SU-DHL-6 (cell line): ENCODE measurements around the gene SRBD1.

ENCODE experiments used
- H2AFZ ChIP-seq: fragments of 200-600 bp; sonication (generic); 2 replicates; pipeline ENCODE4 v1.6.1; 2014; ENCODE audit warnings: low read depth, mild to moderate bottlenecking, moderate library complexity, mixed read lengths, antibody characterized with exemption, low read length; ENCODE audit not compliant: severe bottlenecking
- H3F3A ChIP-seq: fragments of 200-600 bp; shearing (Covaris generic); 2 replicates; pipeline ENCODE4 v1.6.0; 2016; ENCODE audit warnings: antibody characterized with exemption, mild to moderate bottlenecking; ENCODE audit not compliant: insufficient read depth
- H3K27ac ChIP-seq: fragments of 200-600 bp; sonication (generic); 2 replicates; pipeline ENCODE4 v1.5.1; 2016; ENCODE audit warnings: low read depth, mild to moderate bottlenecking, low read length, moderate library complexity, mixed read lengths
- H3K27me3 ChIP-seq: fragments of 200-600 bp; sonication (generic), shearing (Covaris generic); 2 replicates; pipeline ENCODE4 v1.6.0; 2014; ENCODE audit warnings: mild to moderate bottlenecking, low read length
- H3K36me3 ChIP-seq: fragments of 200-600 bp; sonication (generic); 2 replicates; pipeline ENCODE4 v1.6.1; 2014; ENCODE audit warnings: mild to moderate bottlenecking, low read length, mixed read lengths
- H3K4me2 ChIP-seq: fragments of 300-600, 200-600 bp; shearing (Covaris generic), sonication (generic); 2 replicates; pipeline ENCODE4 v1.6.0; 2014; ENCODE audit warnings: low read length, low read depth, mild to moderate bottlenecking; ENCODE audit not compliant: poor library complexity, severe bottlenecking
- H3K4me3 ChIP-seq: fragments of 200-600 bp; sonication (generic); 2 replicates; pipeline ENCODE4 v1.5.1; 2014; ENCODE audit warnings: antibody characterized with exemption, low read length, mild to moderate bottlenecking, mixed read lengths; ENCODE audit not compliant: insufficient read depth, poor library complexity, severe bottlenecking
- H3K79me2 ChIP-seq: fragments of 200-600 bp; sonication (generic); 2 replicates; pipeline ENCODE4 v1.6.1; 2014; ENCODE audit warnings: mild to moderate bottlenecking, low read length, moderate library complexity; ENCODE audit not compliant: insufficient read depth
- H3K9ac ChIP-seq: fragments of 200-600 bp; sonication (generic); 2 replicates; pipeline ENCODE4 v1.7.0; 2014; ENCODE audit warnings: mild to moderate bottlenecking, low read length
- H3K9me2 ChIP-seq: fragments of 200-600 bp; sonication (generic); replicated peaks from 2 replicates; pipeline ENCODE4 v1.6.1; 2014; ENCODE audit warnings: low read length; ENCODE audit not compliant: insufficient read depth
- H3K9me3 ChIP-seq: fragments of 200-600 bp; sonication (generic); 2 replicates; pipeline ENCODE4 v1.6.1; 2014; ENCODE audit warnings: low read length, mixed read lengths; ENCODE audit not compliant: insufficient read depth
- H4K20me1 ChIP-seq: fragments of 200-600 bp; sonication (generic); 2 replicates; pipeline ENCODE4 v1.6.1; 2014; ENCODE audit warnings: low read depth, mild to moderate bottlenecking, antibody characterized with exemption, low read length, moderate library complexity, mixed read lengths
- CTCF ChIP-seq: fragments of 200-600 bp; sonication (generic); IDR thresholded peaks from one replicate; pipeline ENCODE4 v1.5.1; 2017; ENCODE audit warnings: antibody characterized with exemption, mild to moderate bottlenecking, low read length, moderate library complexity; ENCODE audit not compliant: insufficient read depth, poor library complexity, severe bottlenecking
- EZH2phosphoT487 ChIP-seq: fragments of 200-600 bp; sonication (generic), shearing (Covaris generic); conservative IDR thresholded peaks from 2 replicates; pipeline ENCODE4 v1.6.1; 2018; ENCODE audit warnings: mild to moderate bottlenecking, antibody characterized with exemption, low read length, moderate library complexity, mixed read lengths

The SRBD1 gene

GRCh38 chr2:45394842-45395241, 216.2 kb downstream of the SRBD1 start:
- no peak overlapping the region for H3K9ac ChIP-seq
- no peaks in the 10 kb centered on the region for H3F3A ChIP-seq
- no peaks in the 10 kb centered on the region for H3K79me2 ChIP-seq
- H3K4me3 ChIP-seq = no peak overlapping the region
- H3K9me3 ChIP-seq = no peaks in the 10 kb centered on the region
- no peak overlapping the region for H3K4me2 ChIP-seq
- no peaks in the 10 kb centered on the region for H3K9me2 ChIP-seq
- no peaks in the 10 kb centered on the region for H4K20me1 ChIP-seq
- no peaks in the 10 kb centered on the region for H3K36me3 ChIP-seq
- no peaks in the 10 kb centered on the region for H3K27me3 ChIP-seq
- H3K27ac ChIP-seq = no peak overlapping the region
- TF ChIP-seq CTCF (no peak), EZH2phosphoT487 (no peak)
- H2AFZ ChIP-seq = no peak overlapping the region

GRCh38 chr2:45394216-45394615, 216.9 kb downstream of the SRBD1 start:
- Histone ChIP-seq H3K9me2 (no peaks in the 10 kb centered on the region), H3K9ac (no peak overlapping the region), H2AFZ (no peak overlapping the region), H3K9me3 (no peaks in the 10 kb centered on the region), H3K79me2 (no peaks in the 10 kb centered on the region), H3K36me3 (no peaks in the 10 kb centered on the region), H4K20me1 (no peaks in the 10 kb centered on the region), H3K4me3 (no peak overlapping the region), H3F3A (no peaks in the 10 kb centered on the region), H3K27ac (no peak overlapping the region), H3K4me2 (no peak overlapping the region), H3K27me3 (no peaks in the 10 kb centered on the region)
- TF ChIP-seq CTCF (no peak), EZH2phosphoT487 (no peak)

- no peak overlapping the region for H3K4me3 ChIP-seq
- H3K27ac ChIP-seq = no peak overlapping the region
- H3F3A ChIP-seq = no peaks in the 10 kb centered on the region
- H3K9me3 ChIP-seq = no peaks in the 10 kb centered on the region
- H4K20me1 ChIP-seq = no peaks in the 10 kb centered on the region
- peaks cover 5% of the 10 kb centered on the region for H3K36me3 ChIP-seq
- H3K9me2 ChIP-seq = no peaks in the 10 kb centered on the region
- TF ChIP-seq EZH2phosphoT487 (no peak), CTCF (no peak)
- H2AFZ ChIP-seq = no peak overlapping the region
- no peaks in the 10 kb centered on the region for H3K79me2 ChIP-seq
- H3K9ac ChIP-seq = no peak overlapping the region
- no peak overlapping the region for H3K4me2 ChIP-seq
- no peaks in the 10 kb centered on the region for H3K27me3 ChIP-seq
Observed at GRCh38 chr2:45391866-45392265, 219.2 kb downstream of the SRBD1 start.
